ENCODE measurements around the gene PDE5A.

DNA sequence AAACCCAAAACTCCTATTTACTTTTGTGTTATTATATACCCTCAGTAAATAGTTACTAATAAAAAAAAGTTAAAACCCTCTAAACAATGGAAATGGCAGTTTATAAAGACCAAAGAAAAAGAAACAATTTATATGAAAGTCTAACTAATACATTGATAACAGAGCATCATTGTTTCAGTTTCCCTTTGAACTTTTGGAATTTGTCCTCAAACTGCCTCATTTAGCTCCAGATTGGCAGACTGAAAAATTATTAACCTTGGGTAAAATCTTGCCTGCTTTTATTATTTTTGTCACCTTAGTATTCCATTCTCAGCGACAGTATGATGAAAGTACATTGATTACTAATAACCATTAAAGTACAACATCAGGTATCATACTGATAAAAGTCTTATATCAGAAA lies 124.0 kb downstream of the PDE5A start:
- TF ChIP-seq, protein P1, sequence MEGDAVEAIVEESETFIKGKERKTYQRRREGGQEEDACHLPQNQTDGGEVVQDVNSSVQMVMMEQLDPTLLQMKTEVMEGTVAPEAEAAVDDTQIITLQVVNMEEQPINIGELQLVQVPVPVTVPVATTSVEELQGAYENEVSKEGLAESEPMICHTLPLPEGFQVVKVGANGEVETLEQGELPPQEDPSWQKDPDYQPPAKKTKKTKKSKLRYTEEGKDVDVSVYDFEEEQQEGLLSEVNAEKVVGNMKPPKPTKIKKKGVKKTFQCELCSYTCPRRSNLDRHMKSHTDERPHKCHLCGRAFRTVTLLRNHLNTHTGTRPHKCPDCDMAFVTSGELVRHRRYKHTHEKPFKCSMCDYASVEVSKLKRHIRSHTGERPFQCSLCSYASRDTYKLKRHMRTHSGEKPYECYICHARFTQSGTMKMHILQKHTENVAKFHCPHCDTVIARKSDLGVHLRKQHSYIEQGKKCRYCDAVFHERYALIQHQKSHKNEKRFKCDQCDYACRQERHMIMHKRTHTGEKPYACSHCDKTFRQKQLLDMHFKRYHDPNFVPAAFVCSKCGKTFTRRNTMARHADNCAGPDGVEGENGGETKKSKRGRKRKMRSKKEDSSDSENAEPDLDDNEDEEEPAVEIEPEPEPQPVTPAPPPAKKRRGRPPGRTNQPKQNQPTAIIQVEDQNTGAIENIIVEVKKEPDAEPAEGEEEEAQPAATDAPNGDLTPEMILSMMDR (IDR thresholded peaks at IDR 0.05; ENCODE audit: extremely low read depth in 1 of 2, insufficient read depth in 1 of 2, low read depth in 1 of 2, low read length in 2 of 2), result no peak
- TF ChIP-seq POLR2AphosphoS5 (IDR thresholded peaks at IDR 0.05; ENCODE audit: insufficient read depth, low read depth, low read length), result no peak
- TF ChIP-seq EZH2 (IDR thresholded peaks at IDR 0.05; ENCODE audit: borderline replicate concordance, low read depth, low read length, severe bottlenecking), result no peak
- no peak for TF ChIP-seq POLR2A (IDR thresholded peaks at IDR 0.05; ENCODE audit: low read depth, low read length)
- TF ChIP-seq GATA2 (IDR thresholded peaks at IDR 0.05; ENCODE audit: insufficient read depth, insufficient read length, low read depth, low read length), result no peak
- TF ChIP-seq JUN (IDR thresholded peaks at IDR 0.05; ENCODE audit: borderline replicate concordance, insufficient read depth, insufficient read length, low read depth), result no peak
